Astrocyte of the hippocampus (primary cell): ENCODE measurements around the gene DUSP22.
"Not testable (repeated sequence)": the region's sequence is repeated elsewhere in the genome, so short reads cannot be mapped to it uniquely, and the experiment has no call there.

Experiments
- DNase-seq: peaks from one replicate; pipeline ENCODE4 v3.0.0; 2011; ENCODE audit warnings: low read depth, low spot score

DUSP22 gene

DNA sequence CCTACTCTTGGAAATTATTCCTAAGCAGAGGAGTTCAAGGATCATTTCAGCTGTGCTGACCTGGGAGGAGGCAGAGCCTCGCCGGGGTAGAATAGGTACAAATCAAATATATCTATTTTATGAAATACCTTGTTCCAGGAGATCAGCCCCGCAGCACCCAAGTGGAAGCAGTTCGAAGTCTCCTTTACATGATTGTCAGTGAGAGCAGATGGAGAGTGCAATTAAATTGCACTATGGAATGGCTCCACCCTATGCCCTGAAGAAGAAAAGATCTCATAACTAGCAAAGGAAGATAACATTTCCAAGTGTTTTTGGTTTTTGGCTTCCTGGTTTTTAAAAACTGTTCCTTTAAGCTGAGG, 31.4 kb downstream of the DUSP22 start:
- DNase-seq: no peak

DNA sequence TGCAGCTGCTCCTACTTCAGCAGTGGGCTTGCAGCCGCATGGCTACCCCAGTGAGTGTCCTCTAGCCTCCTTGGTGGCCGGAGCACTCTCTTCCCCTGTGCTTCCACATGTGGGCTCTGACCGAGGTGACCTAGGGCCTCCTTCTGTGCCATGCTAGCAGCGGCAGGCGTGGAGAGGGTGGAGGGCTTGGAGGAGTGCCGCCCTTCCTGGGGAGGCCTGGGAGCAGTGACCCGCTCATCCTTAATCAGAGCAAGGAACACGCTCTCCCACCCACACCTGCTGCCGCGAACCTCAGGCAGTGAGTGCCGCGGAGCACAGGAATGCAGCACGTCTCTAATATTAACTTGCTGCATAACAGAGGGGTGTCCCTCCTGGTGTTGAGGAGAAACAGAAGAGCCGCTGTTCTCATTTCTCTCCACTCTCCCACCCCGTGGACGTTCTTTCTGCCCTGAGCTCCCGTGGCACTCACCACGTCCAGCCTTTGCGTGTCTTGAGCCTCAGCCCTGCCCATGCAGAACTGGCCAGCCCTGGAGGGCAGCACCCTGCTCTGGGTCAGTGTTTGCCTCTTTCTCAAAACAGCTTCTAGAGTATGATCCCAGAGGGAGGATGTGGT, 31.9 kb downstream of the DUSP22 start:
- no peak for DNase-seq

DNA sequence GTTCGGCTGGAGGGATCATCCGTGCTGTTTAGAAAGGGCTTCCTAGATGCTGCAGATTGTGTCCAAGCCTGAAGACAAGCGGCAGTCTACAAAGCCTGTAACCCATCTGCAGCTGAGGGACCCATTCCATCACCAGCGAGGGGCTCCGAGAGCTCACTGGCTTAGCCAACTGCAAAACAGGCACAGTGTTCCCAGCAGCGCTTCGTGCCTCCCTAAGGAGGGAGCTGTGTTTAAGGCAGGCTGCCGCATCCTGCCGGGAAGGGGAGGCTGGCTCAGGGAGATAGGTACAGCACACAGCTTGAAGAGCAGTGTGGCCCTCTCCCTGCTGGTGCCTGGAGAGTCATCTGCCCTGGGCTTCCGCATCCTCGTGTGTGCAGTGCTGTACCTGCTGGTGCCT, 32.4 kb downstream of the DUSP22 start:
- DNase-seq: no peak

DNA sequence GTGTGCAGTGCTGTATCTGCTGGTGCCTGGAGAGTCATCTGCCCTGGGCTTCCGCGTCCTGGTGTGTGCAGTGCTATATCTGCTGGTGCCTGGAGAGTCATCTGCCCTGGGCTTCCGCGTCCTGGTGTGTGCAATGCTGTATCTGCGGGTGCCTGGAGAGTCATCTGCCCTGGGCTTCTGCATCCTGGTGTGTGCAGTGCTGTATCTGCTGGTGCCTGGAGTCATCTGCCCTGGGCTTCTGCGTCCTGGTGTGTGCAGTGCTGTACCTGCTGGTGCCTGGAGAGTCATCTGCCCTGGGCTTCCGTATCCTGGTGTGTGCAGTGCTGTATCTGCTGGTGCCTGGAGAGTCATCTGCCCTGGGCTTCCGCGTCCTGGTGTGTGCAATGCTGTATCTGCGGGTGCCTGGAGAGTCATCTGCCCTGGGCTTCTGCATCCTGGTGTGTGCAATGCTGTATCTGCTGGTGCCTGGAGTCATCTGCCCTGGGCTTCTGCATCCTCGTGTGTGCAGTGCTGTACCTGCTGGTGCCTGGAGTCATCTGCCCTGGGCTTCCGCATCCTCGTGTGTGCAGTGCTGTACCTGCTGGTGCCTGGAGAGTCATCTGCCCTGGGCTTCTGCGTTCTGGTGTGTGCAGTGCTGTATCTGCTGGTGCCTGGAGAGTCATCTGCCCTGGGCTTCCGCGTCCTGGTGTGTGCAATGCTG, 33.0 kb downstream of the DUSP22 start:
- DNase-seq: not testable (repeated sequence)

DNA sequence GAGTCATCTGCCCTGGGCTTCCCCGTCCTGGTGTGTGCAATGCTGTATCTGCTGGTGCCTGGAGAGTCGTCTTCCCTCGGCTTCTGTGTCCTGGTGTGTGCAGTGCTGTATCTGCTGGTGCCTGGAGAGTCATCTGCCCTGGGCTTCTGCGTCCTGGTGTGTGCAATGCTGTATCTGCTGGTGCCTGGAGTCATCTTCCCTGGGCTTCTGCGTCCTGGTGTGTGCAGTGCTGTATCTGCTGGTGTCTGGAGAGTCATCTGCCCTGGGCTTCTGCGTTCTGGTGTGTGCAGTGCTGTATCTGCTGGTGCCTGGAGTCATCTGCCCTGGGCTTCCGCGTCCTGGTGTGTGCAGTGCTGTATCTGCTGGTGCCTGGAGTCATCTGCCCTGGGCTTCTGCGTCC, 33.8 kb downstream of the DUSP22 start:
- DNase-seq: not testable (repeated sequence)

DNA sequence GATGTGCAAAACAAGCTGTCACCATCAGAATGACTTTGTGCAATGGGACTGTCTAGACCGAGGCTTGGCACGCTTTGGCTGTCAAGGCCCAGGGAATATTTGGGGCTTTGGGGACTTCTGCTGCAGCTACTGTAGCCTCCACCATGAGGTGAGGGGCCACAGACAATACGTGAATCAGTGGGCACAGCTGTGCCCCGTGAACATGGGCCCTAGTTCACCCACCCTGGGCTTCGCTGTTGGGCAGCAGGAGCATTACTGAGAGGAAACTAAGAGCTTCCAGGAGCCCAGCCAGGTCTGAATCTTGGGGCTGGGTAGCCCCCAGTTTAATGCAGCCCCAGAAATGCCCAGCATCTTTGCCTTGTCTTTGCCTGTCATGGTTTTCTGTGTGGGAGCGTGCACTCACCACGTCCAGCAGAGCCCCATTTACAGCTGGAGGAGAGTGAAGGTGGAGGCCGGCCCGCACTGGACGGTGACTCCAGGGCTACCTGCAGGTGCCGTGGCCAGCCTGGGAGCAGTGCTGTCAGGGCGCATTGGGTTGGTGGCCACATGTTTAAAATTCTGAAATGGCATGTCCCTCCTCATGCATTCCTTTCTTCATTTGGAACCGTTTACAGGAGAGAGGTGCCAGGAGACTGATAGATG, 34.7 kb downstream of the DUSP22 start:
- DNase-seq: no peak

DNA sequence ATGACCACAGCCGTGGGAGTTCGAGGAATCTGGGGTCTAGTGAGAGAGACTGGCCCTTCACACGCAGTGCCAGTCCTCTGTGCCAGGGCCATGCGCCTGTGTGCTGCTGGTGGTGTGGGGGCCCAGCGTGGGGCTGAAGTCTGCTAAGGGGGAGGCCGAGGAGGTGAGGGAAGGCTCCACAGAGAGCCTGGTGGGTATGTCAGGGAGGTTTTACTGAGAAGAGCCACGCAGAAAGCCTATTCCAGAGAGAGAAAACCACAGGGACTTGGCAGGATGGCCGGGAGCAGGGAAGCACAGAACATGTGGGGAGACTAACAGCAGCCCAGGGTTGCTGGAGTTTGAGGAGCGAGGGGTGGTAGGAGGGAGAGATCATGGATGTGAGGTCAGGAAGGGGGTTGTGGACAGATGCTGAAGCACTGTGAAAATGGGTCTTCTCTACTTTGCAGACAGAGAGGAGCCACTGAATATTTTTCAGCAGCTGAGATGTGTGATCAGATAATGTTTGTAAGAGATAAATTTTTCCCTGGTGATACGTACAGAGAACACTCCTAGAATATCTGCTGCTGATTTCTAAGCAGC, 35.3 kb downstream of the DUSP22 start:
- peak; percentile 76 for DNase-seq

DNA sequence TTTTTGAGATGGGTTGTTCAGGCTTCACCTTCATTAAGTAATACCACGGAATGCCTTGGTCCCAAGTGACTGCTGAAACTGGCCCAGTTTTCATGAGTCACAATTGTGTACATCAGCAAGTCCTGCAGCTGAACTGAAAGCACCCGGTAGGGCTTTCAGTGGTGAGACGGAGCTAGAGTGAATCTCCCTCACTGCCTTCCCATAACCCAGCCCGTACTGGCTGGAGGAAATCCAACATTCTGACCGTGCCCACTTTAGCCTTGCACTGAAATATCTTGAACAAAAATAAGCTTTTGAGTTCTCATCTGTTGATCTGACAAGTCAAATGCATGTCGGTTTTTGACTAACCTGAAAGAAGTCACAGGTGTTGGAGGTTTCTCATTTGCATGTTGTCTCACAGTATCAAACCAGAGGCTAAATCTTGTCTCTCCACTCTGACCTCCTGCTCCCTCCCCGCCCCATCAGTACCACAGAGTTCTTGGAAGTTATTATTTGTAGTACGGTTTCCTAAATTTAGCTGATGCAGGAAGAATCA, 35.9 kb downstream of the DUSP22 start:
- DNase-seq: peak; percentile 88

DNA sequence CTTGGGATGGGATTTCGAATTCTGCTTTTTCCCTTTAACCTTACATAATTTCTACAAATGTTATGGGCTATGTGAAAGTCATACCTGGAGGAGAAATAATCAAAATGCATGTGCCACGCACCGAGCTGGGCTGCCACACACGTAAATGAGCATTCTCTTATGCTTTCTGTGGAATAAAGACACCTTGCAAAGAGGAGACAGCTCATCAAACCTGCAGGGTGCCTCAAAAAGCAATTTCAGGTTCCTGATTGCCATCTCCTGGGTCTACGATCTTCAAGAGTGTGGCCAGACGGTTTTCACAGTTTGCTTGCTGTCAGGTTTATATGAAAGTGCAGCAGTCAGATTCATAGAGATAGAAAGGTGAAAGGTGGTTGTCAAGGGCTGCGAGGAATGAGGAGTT, 36.6 kb downstream of the DUSP22 start:
- no peak for DNase-seq

DNA sequence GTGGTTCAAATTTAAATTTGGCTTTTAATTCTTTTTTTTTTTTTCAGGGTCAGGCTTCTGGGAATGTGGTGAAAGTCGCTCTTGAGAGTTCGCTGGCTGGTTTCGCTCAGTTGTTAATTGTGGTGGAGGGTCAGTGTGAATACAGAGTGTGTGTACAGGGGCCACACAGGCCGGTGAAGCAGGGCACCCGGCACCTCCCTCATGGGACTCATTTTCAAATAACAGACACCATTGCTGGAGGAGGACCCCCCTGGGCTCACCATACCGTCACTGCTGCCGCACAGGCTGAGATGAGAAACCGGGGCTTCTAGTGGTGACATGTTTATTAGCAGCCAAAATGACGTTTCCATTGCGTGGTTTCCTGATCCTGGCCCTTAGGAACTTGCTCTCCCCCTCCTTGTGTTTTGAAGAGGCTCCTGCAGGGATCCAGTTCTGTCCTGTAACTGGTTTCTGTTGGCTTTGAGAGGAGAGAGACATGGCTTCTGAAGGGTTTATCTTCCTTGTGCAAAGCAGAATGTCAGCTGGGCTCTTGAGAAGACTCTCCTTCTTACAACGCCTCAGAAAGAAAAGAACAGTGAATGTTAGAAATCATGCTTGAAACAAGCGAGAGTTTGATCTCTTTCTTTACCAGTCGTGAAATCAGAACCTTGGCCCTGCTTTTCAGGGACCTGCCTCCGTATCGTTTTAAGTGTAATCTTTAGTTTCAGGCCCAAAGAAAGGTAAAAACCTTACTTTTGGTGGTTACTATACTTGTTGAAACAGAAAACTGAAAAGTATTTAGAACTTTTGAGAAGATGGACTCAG, 37.8 kb downstream of the DUSP22 start:
- DNase-seq: no peak

DNA sequence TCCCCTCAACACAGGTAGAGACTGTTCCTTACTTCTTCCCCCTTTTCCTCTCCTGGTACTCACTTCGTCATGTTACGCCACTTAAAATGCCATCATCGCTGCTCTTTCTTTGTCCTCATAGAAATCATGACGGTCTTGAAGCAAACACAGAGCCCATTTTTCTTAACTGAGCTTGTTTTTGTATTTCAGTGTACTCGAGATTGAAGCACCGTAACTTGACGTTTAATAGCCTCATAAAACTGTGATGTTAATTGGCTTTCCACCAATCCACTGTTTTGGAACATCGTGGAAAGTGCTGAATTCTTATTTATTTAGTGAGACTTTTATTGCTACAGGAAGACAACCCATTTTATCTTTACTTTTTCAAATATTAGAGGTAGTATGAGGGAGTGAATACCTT, 38.7 kb downstream of the DUSP22 start:
- no peak for DNase-seq

DNA sequence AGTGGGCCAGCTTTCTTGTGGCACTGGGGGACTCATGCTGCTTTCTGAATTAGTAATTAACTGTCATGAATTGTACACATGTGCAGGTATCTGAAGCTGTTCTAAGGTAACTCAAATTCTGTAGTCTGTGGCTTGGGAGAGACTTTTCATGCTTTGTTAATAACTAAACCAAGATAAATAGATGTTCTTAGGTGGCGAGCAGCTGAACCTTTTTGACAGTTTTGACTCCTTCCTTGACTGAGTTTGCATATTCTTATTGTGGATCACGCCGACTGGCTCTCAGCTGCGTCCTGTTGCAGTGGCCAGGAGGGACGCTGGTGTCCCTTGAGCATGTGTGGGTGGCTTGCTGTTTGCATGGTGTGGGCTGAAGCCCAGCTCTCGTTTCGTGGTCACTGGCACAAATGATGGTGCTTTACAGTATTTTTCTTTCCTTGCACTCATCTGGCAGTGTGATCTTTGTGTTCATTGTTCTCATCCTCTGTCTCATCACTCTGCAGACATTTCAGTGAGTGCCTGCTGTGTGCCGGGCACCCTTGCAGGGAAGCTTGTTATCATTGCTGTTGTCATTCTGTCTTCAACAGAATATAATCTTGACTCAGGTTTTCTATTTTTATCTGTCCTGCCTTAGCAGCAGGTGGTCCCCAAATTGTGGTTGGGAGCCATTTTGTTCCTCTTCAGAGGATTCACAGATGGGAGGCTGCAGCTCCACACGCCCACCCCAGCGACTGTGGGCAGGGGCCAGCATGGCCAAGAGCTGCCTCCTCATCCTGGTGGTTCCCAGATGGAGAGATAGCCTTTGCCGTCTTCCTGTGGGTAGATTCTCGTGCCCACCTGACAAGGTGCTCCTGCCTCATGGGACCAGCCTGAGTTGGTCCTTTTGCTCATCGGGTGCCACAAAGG, 39.6 kb downstream of the DUSP22 start:
- no peak for DNase-seq

DNA sequence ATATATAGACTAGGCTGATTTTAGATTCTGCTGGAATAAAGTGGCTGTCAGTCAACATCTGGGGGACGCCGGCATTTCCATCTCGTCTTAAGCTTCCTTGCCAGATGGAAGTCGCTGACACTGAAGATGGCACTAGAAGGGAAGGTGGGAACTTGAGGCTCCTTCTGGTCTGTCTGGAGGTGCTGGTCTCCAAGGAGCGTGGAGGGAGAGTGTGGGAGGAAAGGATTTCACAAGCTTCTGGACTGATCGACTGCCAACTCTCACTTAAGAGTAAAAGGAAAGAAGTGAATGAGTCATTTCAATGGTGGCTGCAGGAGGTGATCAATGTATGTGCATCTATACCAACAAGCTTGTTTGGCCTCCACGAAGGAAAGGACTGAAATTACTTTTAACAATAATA, 40.4 kb downstream of the DUSP22 start:
- peak; percentile 24 for DNase-seq

DNA sequence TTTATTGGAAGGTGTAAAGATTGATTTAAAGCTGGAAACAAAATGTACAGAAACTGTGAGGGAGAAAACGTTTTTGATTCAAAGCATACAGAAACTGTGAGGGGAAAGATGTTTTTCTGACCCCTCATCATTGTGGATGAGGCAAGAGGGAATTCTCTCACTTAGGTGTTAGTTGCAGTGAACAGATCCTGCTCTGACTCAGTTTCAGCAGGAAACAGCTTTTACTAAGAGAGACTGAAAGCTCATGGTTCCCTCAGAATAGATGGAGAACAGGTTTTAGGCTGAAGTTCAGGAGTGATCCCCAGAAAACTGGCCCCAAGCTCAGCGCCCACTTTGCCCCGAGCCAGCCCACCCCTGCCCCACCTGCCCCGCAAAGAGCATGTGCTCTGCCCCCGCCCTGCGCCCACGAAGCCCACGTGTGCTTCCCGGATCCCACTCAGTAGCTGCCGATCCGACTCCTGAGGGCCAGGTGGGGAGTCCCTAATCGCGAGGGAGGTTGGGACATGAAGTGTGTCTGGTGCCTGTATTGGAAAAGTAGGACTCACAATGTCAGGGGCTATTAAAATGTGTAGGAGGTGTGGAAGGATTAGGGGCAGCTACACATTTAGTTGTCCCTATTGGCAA, 41.2 kb downstream of the DUSP22 start:
- DNase-seq: no peak

DNA sequence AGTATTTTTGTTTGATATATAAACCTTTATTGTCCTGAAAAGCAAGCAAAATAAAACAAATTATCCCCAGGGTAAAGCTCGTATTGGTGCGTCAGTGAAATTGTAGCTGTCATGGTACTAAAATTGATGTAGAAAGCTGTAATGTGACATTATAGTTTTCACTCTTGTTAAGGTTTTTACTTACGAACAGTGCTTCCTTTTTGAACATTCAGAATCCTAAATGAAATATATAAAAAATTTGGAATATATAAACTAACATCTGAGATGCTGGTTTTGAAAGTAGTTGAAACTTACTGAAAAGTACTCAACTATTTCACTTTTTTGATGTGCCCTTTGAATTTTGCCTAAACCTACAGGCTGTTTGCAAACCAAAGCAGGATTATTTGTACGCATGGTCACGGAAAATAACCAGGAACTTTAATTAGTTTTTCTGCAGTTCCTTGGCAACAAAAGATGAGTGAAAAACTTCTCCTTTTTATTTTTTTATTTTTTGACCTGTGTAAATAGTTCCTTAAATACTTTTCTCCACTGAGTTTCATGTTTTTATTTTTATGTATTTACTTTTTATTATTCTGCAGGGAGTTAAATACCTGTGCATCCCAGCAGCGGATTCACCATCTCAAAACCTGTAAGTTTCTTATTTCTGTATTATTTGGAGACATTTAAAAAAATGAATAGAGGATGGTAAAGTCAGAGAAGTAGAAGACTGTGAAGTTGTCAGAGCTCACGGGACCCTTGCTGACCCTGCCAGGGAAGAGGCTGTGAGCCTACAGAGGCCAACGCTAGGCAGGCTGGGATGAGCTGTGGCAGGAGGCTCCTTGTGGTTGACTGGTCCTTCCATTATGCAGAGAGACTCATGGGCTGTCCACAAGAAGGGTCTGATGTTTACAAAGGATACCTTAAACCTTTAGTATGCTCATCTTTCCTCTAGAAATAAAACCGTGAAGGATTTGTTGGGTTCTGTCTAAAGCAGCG, 42.5 kb downstream of the DUSP22 start:
- DNase-seq: no peak

DNA sequence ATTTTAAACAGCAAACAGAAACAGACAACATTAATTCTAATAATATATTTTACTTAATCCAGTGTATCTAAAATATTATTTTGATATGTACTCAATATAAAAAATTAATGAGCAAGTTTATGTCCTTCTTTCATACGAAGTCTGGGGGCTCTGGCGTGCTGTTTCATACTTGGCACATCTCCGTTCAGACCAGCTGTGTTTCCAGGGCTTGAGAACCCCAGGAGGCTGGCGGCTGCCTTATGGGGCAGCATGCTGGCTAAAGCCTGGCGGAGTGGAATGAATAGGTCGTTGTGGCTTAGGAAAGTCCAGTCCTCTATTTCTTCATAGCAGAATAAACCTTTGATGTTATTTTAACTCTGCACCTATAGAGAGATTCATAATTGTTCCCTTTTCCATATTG, 43.3 kb downstream of the DUSP22 start:
- peak; percentile 26 for DNase-seq

DNA sequence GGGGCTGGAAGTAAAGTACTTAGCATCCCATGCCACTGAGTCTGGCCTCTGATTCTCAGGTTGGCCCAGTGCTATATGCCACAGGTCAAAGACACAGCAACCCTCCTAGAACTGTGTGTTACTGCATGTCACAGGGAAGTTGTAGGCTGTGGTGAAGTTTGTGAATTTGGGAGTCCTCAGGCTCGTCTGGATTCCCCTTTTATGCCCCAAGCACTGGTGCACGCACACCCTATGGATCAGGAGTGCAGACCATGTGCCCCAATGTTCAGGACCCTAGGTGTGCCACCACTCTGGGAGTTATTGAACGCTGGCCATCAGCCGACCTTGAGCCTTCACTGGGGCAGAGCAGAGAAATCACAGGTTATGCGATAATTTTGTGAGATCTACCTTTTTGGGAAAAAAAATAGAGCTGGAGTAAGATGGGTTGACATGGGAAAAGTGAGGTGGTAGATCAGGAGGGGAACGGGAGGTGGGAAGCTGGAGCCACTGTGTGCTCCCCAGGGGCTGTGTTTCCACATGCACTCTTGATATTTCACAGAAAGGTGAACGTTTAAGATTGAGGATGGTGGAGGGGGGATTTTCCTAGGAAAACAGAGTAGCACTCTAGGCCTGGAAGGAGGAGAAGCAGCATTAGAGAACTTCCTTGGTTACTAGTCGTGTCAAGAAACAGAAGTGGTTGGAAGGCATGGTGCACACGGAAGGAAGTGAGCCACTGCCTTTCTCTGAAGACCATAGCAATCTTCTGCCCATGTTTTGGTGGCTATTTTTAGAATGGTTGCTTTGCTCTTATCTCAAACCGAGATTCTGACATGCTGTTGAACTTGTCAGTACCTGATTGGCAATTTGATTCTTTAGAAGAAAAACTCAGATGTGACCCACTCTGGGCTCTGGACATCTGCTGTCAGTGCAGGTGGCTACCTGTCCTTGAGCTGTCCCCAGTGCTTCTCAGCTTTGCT, 44.1 kb downstream of the DUSP22 start:
- DNase-seq: no peak

DNA sequence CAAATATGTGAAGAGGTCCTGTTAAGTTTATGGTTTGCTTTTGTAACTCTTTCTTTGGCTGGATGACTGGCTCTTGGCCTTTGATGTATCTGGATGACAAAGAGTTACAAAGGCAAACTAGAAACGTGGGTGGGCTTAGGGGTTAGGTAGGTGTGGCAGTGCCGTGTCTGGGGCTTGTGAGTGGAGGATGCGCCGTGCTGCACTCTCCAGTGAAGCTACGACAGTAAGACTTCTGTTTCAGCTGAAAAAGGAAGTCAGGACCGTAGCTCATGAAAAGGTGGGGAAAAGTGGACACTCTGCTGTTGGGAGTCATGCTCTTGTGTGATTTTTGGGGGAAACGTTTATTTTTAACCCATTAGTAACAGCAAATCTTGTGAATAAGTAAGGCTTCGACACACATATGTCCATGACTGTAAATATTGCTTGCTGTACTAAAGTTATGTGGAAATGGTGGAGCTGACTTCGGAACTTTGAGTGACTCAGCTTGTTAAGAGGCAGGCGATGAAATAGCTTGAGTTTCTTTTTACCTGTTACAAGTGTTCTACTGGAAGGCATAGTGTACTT, 45.6 kb downstream of the DUSP22 start:
- DNase-seq: no peak
